ENCODE results near the gene NID1.

DNA sequence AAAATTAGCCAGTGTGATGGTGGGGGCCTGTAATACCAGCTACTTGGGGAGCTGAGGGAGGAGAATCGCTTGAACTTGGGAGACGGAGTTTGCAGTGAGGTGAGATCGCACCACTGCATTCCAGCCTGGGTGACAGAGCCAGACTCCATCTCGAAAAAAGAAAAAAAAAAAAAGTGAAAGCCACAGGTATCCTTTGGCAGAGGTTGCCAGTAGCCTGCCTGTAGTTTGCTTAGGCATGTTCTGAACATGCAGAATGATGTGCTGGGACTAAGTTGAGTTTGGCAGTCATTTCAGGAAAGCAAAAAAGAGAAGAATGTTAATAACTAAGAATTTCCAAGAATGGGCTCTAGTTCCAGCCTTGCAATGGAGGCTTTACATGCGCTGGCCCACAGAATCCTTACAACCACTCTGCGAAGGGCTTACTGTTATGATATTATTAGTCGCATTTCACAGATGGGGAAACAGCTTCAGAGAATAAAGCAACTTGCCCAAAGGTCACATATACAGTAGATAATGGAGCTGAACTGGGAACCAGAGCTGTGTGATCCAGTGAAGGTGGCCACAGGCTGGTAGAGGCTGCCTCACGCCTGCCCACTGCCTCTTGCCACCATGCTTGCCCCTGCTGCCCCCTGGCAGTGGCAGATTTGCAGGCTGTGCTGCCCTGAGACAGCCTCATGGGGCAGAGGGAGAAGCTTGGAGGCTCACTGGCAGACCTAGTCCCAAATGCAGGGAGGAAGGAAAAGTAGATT, 131.7 kb downstream of the NID1 start:
- TF ChIP-seq, protein P1, sequence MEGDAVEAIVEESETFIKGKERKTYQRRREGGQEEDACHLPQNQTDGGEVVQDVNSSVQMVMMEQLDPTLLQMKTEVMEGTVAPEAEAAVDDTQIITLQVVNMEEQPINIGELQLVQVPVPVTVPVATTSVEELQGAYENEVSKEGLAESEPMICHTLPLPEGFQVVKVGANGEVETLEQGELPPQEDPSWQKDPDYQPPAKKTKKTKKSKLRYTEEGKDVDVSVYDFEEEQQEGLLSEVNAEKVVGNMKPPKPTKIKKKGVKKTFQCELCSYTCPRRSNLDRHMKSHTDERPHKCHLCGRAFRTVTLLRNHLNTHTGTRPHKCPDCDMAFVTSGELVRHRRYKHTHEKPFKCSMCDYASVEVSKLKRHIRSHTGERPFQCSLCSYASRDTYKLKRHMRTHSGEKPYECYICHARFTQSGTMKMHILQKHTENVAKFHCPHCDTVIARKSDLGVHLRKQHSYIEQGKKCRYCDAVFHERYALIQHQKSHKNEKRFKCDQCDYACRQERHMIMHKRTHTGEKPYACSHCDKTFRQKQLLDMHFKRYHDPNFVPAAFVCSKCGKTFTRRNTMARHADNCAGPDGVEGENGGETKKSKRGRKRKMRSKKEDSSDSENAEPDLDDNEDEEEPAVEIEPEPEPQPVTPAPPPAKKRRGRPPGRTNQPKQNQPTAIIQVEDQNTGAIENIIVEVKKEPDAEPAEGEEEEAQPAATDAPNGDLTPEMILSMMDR (conservative IDR thresholded peaks at IDR 0.05; ENCODE audit: low read length), result no peak
- TF ChIP-seq EZH2phosphoT487 (IDR thresholded peaks at IDR 0.05; ENCODE audit: borderline replicate concordance, low read depth, low read length), result no peak

All from OCI-LY7 (cell line).